Measurements from ENCODE around the gene SLC37A4.
"Not testable (repeated sequence)": the region's sequence is repeated elsewhere in the genome, so short reads cannot be mapped to it uniquely, and the experiment has no call there.

The SLC37A4 gene

GRCh38 chr11:119018074-119018938 is 12.4 kb downstream of the SLC37A4 start, which contains the start of the genes RPS25 and TRAPPC4:
Gene RPS25 (minus strand): TSS chr11:119018343. CDS start chr11:119018284, 59 bp downstream.
Gene TRAPPC4 (plus strand): TSS chr11:119018766. CDS start chr11:119018796, 30 bp downstream.
- peak within 1 kb of the TSS; percentile 100 for H3K4me3 ChIP-seq (ENCODE audit: low read depth, low read length)

- peak overlapping the region; percentile 100 for H3K4me3 ChIP-seq (ENCODE audit: low read depth, low read length)
These were observed 13.3 kb downstream of the SLC37A4 start for GRCh38 chr11:119017377-119017776.

DNA sequence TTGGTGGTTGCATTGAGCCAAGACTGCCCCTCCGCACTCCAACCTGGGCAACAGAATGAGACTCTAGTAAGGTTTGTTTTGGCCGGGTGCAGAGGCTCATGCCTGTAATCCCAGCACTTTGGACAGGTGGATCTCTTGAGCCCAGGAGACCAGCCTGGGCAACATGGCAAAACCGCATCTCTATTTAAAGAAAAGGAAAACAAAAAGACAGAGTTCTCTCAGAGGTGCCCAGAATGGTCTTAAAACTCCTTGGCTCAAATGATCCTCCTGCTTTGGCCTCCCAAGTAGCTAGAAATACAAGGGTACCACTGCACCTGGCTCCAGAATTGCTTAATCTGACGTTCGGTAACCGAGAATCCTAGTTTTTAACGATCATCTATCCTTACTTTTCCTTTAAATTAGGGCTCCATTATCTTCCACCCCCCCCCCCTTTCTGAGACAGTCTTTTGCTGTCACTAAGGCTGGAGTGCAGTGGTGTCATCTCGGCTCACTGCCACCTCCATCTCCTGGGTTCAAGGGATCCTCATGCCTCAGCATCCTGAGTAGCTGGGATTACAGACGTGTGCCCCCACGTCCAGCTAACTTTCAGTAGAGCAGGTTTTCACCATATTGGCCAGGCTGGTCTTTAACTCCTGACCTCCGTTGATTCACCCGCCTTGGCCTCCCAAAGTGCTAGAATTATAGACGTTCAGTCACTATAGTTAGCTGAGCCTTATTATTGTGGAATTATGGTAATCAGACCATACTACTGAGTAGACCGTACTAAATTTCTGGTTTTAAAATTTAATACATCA is 14.3 kb downstream of the SLC37A4 start:
- peak overlapping the region; percentile 100 for H3K4me3 ChIP-seq (ENCODE audit: low read depth, low read length)

- H3K4me3 ChIP-seq (ENCODE audit: low read depth, low read length): no peak overlapping the region
These were observed 15.5 kb downstream of the SLC37A4 start for GRCh38 chr11:119015054-119015611.

GRCh38 chr11:119014209-119014924 is 16.3 kb downstream of the SLC37A4 start:
- no peak overlapping the region for H3K4me3 ChIP-seq (ENCODE audit: low read depth, low read length)

GRCh38 chr11:119012629-119013170 is 18.0 kb downstream of the SLC37A4 start:
- H3K4me3 ChIP-seq (ENCODE audit: low read depth, low read length): no peak overlapping the region

GRCh38 chr11:119011476-119012053 is 19.1 kb downstream of the SLC37A4 start:
- H3K4me3 ChIP-seq (ENCODE audit: low read depth, low read length): no peak overlapping the region

DNA sequence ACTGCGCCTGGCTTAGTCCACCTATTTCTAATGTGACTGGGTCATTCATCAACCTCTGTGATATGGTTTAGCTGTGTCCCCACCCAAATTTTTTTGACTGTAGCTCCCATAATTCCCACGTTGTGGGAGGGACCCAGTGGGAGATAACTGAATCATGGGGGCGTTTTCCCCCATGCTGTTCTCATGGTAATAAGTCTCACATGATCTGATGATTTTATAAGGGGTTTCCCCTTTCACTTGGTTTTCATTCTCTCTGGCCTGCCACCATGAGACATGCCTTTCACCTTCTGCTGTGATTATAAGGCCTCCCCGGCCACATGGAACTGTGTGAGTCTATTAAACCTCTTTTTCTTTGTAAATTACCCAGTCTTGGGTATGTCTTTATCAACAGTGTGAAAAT is 24.0 kb downstream of the SLC37A4 start:
- no peak overlapping the region for H3K4me3 ChIP-seq (ENCODE audit: low read depth, low read length)

DNA sequence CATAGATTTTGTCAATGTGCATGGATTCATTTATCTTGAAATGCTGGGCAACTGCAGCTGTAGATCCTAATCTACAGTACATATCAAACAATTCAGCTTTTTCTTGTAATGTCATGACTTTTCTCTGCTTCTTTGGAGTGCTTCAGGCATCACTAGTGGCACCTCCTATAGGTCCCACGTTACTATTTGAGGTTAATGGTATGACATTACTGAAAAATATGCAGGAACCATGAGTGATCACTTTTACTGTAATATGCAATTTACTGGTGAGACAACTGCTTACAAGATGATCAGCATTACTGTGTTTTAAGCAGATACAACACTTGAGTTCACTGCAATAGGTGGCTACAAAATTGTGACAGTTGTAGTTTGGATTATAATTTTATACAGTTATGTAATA is 29.8 kb downstream of the SLC37A4 start:
- no peak overlapping the region for H3K4me3 ChIP-seq (ENCODE audit: low read depth, low read length)

GRCh38 chr11:118998822-118999221 is 31.9 kb downstream of the SLC37A4 start:
- H3K4me3 ChIP-seq (ENCODE audit: low read depth, low read length): peak overlapping the region; percentile 65

DNA sequence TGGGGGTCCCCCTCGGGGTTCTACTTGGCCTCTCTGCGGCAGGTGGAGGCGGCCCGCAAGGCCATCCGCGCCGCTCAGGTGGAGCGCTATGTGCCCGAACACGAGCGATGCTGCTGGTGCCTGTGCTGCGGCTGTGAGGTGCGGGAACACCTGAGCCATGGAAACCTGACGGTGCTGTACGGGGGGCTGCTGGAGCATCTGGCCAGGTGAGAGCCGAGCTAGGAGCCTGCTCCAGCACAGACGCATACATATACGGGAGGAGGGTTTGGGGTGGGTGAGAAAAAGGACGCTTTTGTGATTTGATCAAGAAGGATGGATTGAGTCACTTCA is 32.3 kb downstream of the SLC37A4 start:
- peak overlapping the region; percentile 65 for H3K4me3 ChIP-seq (ENCODE audit: low read depth, low read length)

DNA sequence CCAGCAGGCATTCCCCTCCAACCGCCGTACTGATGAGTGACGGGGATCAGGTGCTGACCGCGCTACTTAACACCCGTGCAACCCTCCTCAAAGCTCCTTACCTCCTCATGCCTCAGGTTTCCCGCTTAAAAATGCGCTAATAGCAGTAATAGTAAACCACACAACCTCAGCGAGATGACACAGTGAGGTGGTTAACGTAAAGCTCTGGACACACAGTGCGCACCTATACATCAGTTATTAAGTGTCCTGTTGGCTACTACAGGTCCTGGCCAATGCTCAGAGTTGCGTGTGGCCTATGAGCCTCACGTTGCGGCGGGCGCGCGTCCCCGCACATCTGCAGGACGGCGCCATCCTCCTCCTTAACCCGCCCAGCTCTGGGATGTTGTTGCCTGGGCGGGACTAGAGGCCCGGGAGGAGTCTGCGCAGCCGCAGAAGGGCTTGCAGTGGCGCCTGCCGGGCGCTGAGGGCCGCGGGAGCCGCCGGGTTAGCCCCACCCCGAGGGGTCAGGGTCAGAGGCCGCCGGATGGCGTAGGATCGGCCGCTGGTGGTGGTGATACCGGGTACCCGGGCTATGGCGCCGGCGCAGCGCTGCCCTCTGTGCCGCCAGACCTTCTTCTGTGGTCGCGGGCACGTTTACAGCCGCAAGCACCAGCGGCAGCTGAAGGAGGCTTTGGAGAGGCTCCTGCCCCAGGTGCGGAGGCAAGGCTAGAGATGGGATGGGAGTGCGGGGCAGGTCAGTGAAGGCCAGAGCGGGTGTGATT is 32.9 kb downstream of the SLC37A4 start, which contains the start of gene CENATAC:
Gene CENATAC, plus strand, starts transcription at position 512 of the 761 bp plus-strand sequence. Its CDS starts 60 bp downstream, at position 572.
- H3K4me3 ChIP-seq (ENCODE audit: low read depth, low read length): peak within 1 kb of the TSS; percentile 65

- peak overlapping the region; percentile 65 for H3K4me3 ChIP-seq (ENCODE audit: low read depth, low read length)
These were observed 33.6 kb downstream of the SLC37A4 start for GRCh38 chr11:118996926-118997626.

- not testable (repeated sequence) for H3K4me3 ChIP-seq (ENCODE audit: low read depth, low read length)
These were observed 39.1 kb downstream of the SLC37A4 start for GRCh38 chr11:118991486-118992038.

GRCh38 chr11:118988280-118988679 is 42.4 kb downstream of the SLC37A4 start:
- H3K4me3 ChIP-seq (ENCODE audit: low read depth, low read length): no peak overlapping the region

GRCh38 chr11:118984825-118985224 is 45.9 kb downstream of the SLC37A4 start:
- no peak overlapping the region for H3K4me3 ChIP-seq (ENCODE audit: low read depth, low read length)

- not testable (repeated sequence) for H3K4me3 ChIP-seq (ENCODE audit: low read depth, low read length)
These were observed 46.3 kb downstream of the SLC37A4 start for GRCh38 chr11:118984337-118984736.

- no peak overlapping the region for H3K4me3 ChIP-seq (ENCODE audit: low read depth, low read length)
These were observed 50.3 kb downstream of the SLC37A4 start for GRCh38 chr11:118980191-118980881.
